22Rv1 (cell line): ENCODE data around the gene SLC66A2.

ENCODE experiments used
- CTCF ChIP-seq: fragments of 450-650 bp; IDR thresholded peaks from 2 replicates; pipeline ENCODE4 v1.5.1; 2017; ENCODE audit warnings: mild to moderate bottlenecking
- ZFX ChIP-seq: fragments of 450-650 bp; IDR thresholded peaks from 2 replicates; pipeline ENCODE4 v1.6.1; 2017; ENCODE audit warnings: antibody characterized with exemption, borderline replicate concordance

GRCh38 chr18:79960921-79961526 lies 9.6 kb upstream of the SLC66A2 start:
- no peak for TF ChIP-seq CTCF
- TF ChIP-seq ZFX = no peak
